Endodermal cell (in vitro differentiated cells): Measurements from ENCODE around the gene CCDC83. TPM values are rescaled to one million over a fixed set of nuclear protein-coding genes. Genes with fewer than 3 reads are reported as not detected.

ENCODE experiments used
- DNase-seq: peaks from one replicate; pipeline ENCODE4 v3.0.0-alpha.2; 2017
- H3K27ac ChIP-seq: 2 replicates; pipeline ENCODE4 v1.5.1; 2013; ENCODE audit warnings: mild to moderate bottlenecking, low read depth, low read length, moderate library complexity
- H3K27me3 ChIP-seq: 2 replicates; pipeline ENCODE4 v1.6.1; 2013; ENCODE audit warnings: mild to moderate bottlenecking, low read length, moderate library complexity; ENCODE audit not compliant: insufficient read depth, control insufficient read depth, poor library complexity, severe bottlenecking
- H3K36me3 ChIP-seq: 2 replicates; pipeline ENCODE4 v1.7.0; 2013; ENCODE audit warnings: mild to moderate bottlenecking, low read length, moderate library complexity; ENCODE audit not compliant: control insufficient read depth, insufficient read depth
- H3K4me1 ChIP-seq: one replicate; pipeline ENCODE4 v1.7.0; 2013; ENCODE audit warnings: low read length; ENCODE audit not compliant: control insufficient read depth, insufficient read depth
- H3K4me3 ChIP-seq: 2 replicates; pipeline ENCODE4 v1.5.1; 2013; ENCODE audit warnings: mild to moderate bottlenecking, low read length, moderate library complexity
- H3K9ac ChIP-seq: 2 replicates; pipeline ENCODE4 v1.6.1; 2013; ENCODE audit warnings: mild to moderate bottlenecking, low read length, moderate library complexity; ENCODE audit not compliant: poor library complexity, severe bottlenecking; ENCODE audit errors: extremely low read depth
- H3K9me3 ChIP-seq: 2 replicates; pipeline ENCODE4 v1.6.1; 2013; ENCODE audit warnings: mild to moderate bottlenecking, low read length, moderate library complexity; ENCODE audit not compliant: control insufficient read depth
- H3K27ac Mint-ChIP-seq: 2 replicates; pipeline ENCODE4 v1.8.0; 2020; ENCODE audit warnings: mixed read lengths
- H3K27me3 Mint-ChIP-seq: 2 replicates; pipeline ENCODE4 v1.8.0; 2021; ENCODE audit warnings: mild to moderate bottlenecking, mixed read lengths; ENCODE audit not compliant: insufficient read depth
- H3K36me3 Mint-ChIP-seq: 2 replicates; pipeline ENCODE4 v1.8.0; 2020; ENCODE audit warnings: low read depth, mixed read lengths
- H3K4me1 Mint-ChIP-seq: 2 replicates; pipeline ENCODE4 v1.8.0; 2020; ENCODE audit warnings: mixed read lengths
- H3K4me3 Mint-ChIP-seq: 2 replicates; pipeline ENCODE4 v1.8.0; 2020; ENCODE audit warnings: mild to moderate bottlenecking, moderate library complexity, mixed read lengths
- H3K9me3 Mint-ChIP-seq: 2 replicates; pipeline ENCODE4 v1.8.0; 2020; ENCODE audit warnings: mild to moderate bottlenecking, mixed read lengths
- WGBS, 2 experiments: methylation state at CpG; one replicate each; pipeline versions ENCODE4 v1.1.5 to v1.1.7; 2013; ENCODE audit warnings: missing lambda C conversion rate in 2 of 2, mixed read lengths in 1 of 2; ENCODE audit not compliant: insufficient coverage in 1 of 2, insufficient read length in 1 of 2; 5-methylcytosine and 5-hydroxymethylcytosine counted together
- total RNA-seq, 2 donors: library from RNA; stranded (reverse); fragmentation: NEBNext Ultra II Directional in 1 of 2; extraction: Animal tissue kit (Norgen Biotek cat#: 25700) in 1 of 2; gene quantifications; 2 replicates in 1 of 2; 3 replicates in 1 of 2; pipeline ENCODE4 v1.2.1, GENCODE V29; 2021
- TF ChIP-seq, protein P1 (sequence below): fragments of 200-600 bp; sonication (generic); conservative IDR thresholded peaks from 2 replicates; pipeline ENCODE4 v1.5.0; 2021; ENCODE audit warnings: antibody characterized with exemption, mild to moderate bottlenecking

CCDC83 gene
- total RNA-seq, 2 donors from 2014 or later: not detected

- Histone ChIP-seq H3K4me3 (no peak overlapping the region), H3K27me3 (no peaks in the 10 kb centered on the region), H3K36me3 (no peaks in the 10 kb centered on the region), H3K9ac (no peak overlapping the region), H3K4me1 (no peaks in the 10 kb centered on the region), H3K27ac (no peak overlapping the region), H3K9me3 (peaks cover 19% of the 10 kb centered on the region)
- Mint-ChIP-seq H3K27me3 (no peaks in the 10 kb centered on the region), H3K36me3 (no peaks in the 10 kb centered on the region), H3K4me3 (no peak overlapping the region), H3K4me1 (no peaks in the 10 kb centered on the region), H3K27ac (no peak overlapping the region), H3K9me3 (peaks cover 22% of the 10 kb centered on the region)
- no peak for DNase-seq
- TF ChIP-seq, protein P1, sequence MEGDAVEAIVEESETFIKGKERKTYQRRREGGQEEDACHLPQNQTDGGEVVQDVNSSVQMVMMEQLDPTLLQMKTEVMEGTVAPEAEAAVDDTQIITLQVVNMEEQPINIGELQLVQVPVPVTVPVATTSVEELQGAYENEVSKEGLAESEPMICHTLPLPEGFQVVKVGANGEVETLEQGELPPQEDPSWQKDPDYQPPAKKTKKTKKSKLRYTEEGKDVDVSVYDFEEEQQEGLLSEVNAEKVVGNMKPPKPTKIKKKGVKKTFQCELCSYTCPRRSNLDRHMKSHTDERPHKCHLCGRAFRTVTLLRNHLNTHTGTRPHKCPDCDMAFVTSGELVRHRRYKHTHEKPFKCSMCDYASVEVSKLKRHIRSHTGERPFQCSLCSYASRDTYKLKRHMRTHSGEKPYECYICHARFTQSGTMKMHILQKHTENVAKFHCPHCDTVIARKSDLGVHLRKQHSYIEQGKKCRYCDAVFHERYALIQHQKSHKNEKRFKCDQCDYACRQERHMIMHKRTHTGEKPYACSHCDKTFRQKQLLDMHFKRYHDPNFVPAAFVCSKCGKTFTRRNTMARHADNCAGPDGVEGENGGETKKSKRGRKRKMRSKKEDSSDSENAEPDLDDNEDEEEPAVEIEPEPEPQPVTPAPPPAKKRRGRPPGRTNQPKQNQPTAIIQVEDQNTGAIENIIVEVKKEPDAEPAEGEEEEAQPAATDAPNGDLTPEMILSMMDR: no peak
- WGBS, 2 experiments: 69 to 80% methylated on average over 2 of the region's 2 CpGs
These were observed 10.6 kb upstream of the CCDC83 start for GRCh38 chr11:85844439-85845123.

GRCh38 chr11:85845124-85845631 is 10.0 kb upstream of the CCDC83 start:
- TF ChIP-seq, protein P1: no peak
- no peaks in the 10 kb centered on the region for H3K4me1 ChIP-seq
- H3K4me3 ChIP-seq: no peak overlapping the region
- 92% methylated on average over 1 of the region's 1 CpG; no CpG with 5 or more reads in 1 of the 2 experiments for WGBS, 2 experiments
- Mint-ChIP-seq H3K9me3 (peaks cover 24% of the 10 kb centered on the region), H3K4me3 (no peak overlapping the region), H3K27me3 (no peaks in the 10 kb centered on the region), H3K27ac (no peak overlapping the region), H3K36me3 (peaks cover 2% of the 10 kb centered on the region), H3K4me1 (no peaks in the 10 kb centered on the region)
- no peak for DNase-seq
- no peak overlapping the region for H3K9ac ChIP-seq
- no peak overlapping the region for H3K27ac ChIP-seq
- no peaks in the 10 kb centered on the region for H3K27me3 ChIP-seq
- peaks cover 19% of the 10 kb centered on the region for H3K9me3 ChIP-seq
- H3K36me3 ChIP-seq: no peaks in the 10 kb centered on the region

- no peaks in the 10 kb centered on the region for H3K27me3 Mint-ChIP-seq
- Histone ChIP-seq H3K9ac (no peak overlapping the region), H3K36me3 (no peaks in the 10 kb centered on the region), H3K27me3 (no peaks in the 10 kb centered on the region), H3K4me1 (no peaks in the 10 kb centered on the region), H3K4me3 (no peak overlapping the region), H3K27ac (no peak overlapping the region), H3K9me3 (peaks cover 32% of the 10 kb centered on the region)
- H3K4me1 Mint-ChIP-seq: no peaks in the 10 kb centered on the region
- no peak overlapping the region for H3K4me3 Mint-ChIP-seq
- no peak for DNase-seq
- peaks cover 38% of the 10 kb centered on the region for H3K9me3 Mint-ChIP-seq
- TF ChIP-seq, protein P1: no peak
- no peak overlapping the region for H3K27ac Mint-ChIP-seq
- H3K36me3 Mint-ChIP-seq: peaks cover 7% of the 10 kb centered on the region
These were observed 7.7 kb upstream of the CCDC83 start for GRCh38 chr11:85847436-85847835.
